ENCODE data around the gene IL18BP. TPM values are rescaled to one million over a fixed set of nuclear protein-coding genes. Genes with fewer than 3 reads are reported as not detected.
A peak's percentile ranks its signal among the peaks of the same experiment; 100 is the strongest.

IL18BP gene
- total RNA-seq, 2 donors from 2014 or later = 18.4 to 21.9 TPM

- Mint-ChIP-seq H3K4me1 (peaks cover 15% of the 10 kb centered on the region), H3K36me3 (ENCODE audit: low read depth) (peaks cover 68% of the 10 kb centered on the region), H3K27me3 (no peaks in the 10 kb centered on the region), H3K27ac (peak overlapping the region; percentile 77), H3K4me3 (no peak overlapping the region), H3K9me3 (no peaks in the 10 kb centered on the region)
- peak; percentile 20 for ATAC-seq (replicated peaks)
Observed at GRCh38 chr11:72001834-72002591, 3.3 kb downstream of the IL18BP start.

GRCh38 chr11:72002841-72003775 lies 4.4 kb downstream of the IL18BP start:
- Mint-ChIP-seq H3K4me3 (no peak overlapping the region), H3K27ac (peak overlapping the region; percentile 77), H3K9me3 (no peaks in the 10 kb centered on the region), H3K27me3 (no peaks in the 10 kb centered on the region), H3K4me1 (peaks cover 15% of the 10 kb centered on the region), H3K36me3 (ENCODE audit: low read depth) (peaks cover 79% of the 10 kb centered on the region)
- peak; percentile 3 for ATAC-seq (replicated peaks)

GRCh38 chr11:72003776-72004171 lies 5.1 kb downstream of the IL18BP start:
- H3K27ac Mint-ChIP-seq = peak overlapping the region; percentile 77
- H3K27me3 Mint-ChIP-seq = no peaks in the 10 kb centered on the region
- H3K4me1 Mint-ChIP-seq = peaks cover 11% of the 10 kb centered on the region
- H3K36me3 Mint-ChIP-seq (ENCODE audit: low read depth) = peaks cover 81% of the 10 kb centered on the region
- ATAC-seq (replicated peaks) = no peak
- no peak overlapping the region for H3K4me3 Mint-ChIP-seq
- H3K9me3 Mint-ChIP-seq = no peaks in the 10 kb centered on the region

- peak overlapping the region; percentile 77 for H3K27ac Mint-ChIP-seq
- peaks cover 1% of the 10 kb centered on the region for H3K4me1 Mint-ChIP-seq
- no peak overlapping the region for H3K4me3 Mint-ChIP-seq
- no peak for ATAC-seq (replicated peaks)
- no peaks in the 10 kb centered on the region for H3K9me3 Mint-ChIP-seq
- H3K36me3 Mint-ChIP-seq (ENCODE audit: low read depth) = peaks cover 88% of the 10 kb centered on the region
- H3K27me3 Mint-ChIP-seq = no peaks in the 10 kb centered on the region
Observed at GRCh38 chr11:72004515-72005346, 6.0 kb downstream of the IL18BP start.

GRCh38 chr11:72005347-72006260 lies 6.9 kb downstream of the IL18BP start:
- no peak for ATAC-seq (replicated peaks)
- Mint-ChIP-seq H3K4me3 (no peak overlapping the region), H3K27me3 (no peaks in the 10 kb centered on the region), H3K27ac (peak overlapping the region; percentile 84), H3K4me1 (no peaks in the 10 kb centered on the region), H3K36me3 (ENCODE audit: low read depth) (peaks cover 97% of the 10 kb centered on the region), H3K9me3 (no peaks in the 10 kb centered on the region)

GRCh38 chr11:72006309-72007088 lies 7.8 kb downstream of the IL18BP start:
- Mint-ChIP-seq H3K4me3 (no peak overlapping the region), H3K36me3 (ENCODE audit: low read depth) (peaks cover 100% of the 10 kb centered on the region), H3K27me3 (no peaks in the 10 kb centered on the region), H3K9me3 (no peaks in the 10 kb centered on the region), H3K27ac (peak overlapping the region; percentile 84), H3K4me1 (no peaks in the 10 kb centered on the region)
- ATAC-seq (replicated peaks) = no peak

- peak overlapping the region; percentile 84 for H3K27ac Mint-ChIP-seq
- H3K36me3 Mint-ChIP-seq (ENCODE audit: low read depth) = peaks cover 100% of the 10 kb centered on the region
Observed at GRCh38 chr11:72007089-72007476, 8.4 kb downstream of the IL18BP start.

GRCh38 chr11:72007587-72007986 lies 8.9 kb downstream of the IL18BP start:
- Mint-ChIP-seq H3K4me3 (no peak overlapping the region), H3K27ac (peak overlapping the region; percentile 84), H3K4me1 (no peaks in the 10 kb centered on the region), H3K36me3 (ENCODE audit: low read depth) (peaks cover 100% of the 10 kb centered on the region), H3K9me3 (no peaks in the 10 kb centered on the region), H3K27me3 (no peaks in the 10 kb centered on the region)
- ATAC-seq (replicated peaks) = no peak

More at GRCh38 chr11:72007089-72007476, 8.4 kb downstream of the IL18BP start:
- Mint-ChIP-seq H3K9me3 (no peaks in the 10 kb centered on the region), H3K4me1 (no peaks in the 10 kb centered on the region), H3K4me3 (no peak overlapping the region), H3K27me3 (no peaks in the 10 kb centered on the region)
- ATAC-seq (replicated peaks) = no peak

GRCh38 chr11:72008728-72009127 lies 10.0 kb downstream of the IL18BP start:
- no peaks in the 10 kb centered on the region for H3K9me3 Mint-ChIP-seq
- no peak for ATAC-seq (replicated peaks)
- H3K27ac Mint-ChIP-seq = peak overlapping the region; percentile 84
- peaks cover 100% of the 10 kb centered on the region for H3K36me3 Mint-ChIP-seq (ENCODE audit: low read depth)
- H3K4me1 Mint-ChIP-seq = no peaks in the 10 kb centered on the region
- no peak overlapping the region for H3K4me3 Mint-ChIP-seq
- H3K27me3 Mint-ChIP-seq = no peaks in the 10 kb centered on the region

- peaks cover 100% of the 10 kb centered on the region for H3K36me3 Mint-ChIP-seq (ENCODE audit: low read depth)
- H3K4me3 Mint-ChIP-seq = no peak overlapping the region
- H3K27ac Mint-ChIP-seq = peak overlapping the region; percentile 53
- no peaks in the 10 kb centered on the region for H3K4me1 Mint-ChIP-seq
- no peaks in the 10 kb centered on the region for H3K27me3 Mint-ChIP-seq
- ATAC-seq (replicated peaks) = no peak
- H3K9me3 Mint-ChIP-seq = no peaks in the 10 kb centered on the region
Observed at GRCh38 chr11:72009156-72009555, 10.4 kb downstream of the IL18BP start.

GRCh38 chr11:72010529-72011233 lies 12.0 kb downstream of the IL18BP start:
- Mint-ChIP-seq H3K27me3 (no peaks in the 10 kb centered on the region), H3K4me3 (no peak overlapping the region), H3K36me3 (ENCODE audit: low read depth) (peaks cover 100% of the 10 kb centered on the region), H3K9me3 (no peaks in the 10 kb centered on the region), H3K4me1 (peaks cover 12% of the 10 kb centered on the region), H3K27ac (peak overlapping the region; percentile 30)
- ATAC-seq (replicated peaks) = no peak

- peaks cover 100% of the 10 kb centered on the region for H3K36me3 Mint-ChIP-seq (ENCODE audit: low read depth)
Observed at GRCh38 chr11:72012091-72012630, 13.5 kb downstream of the IL18BP start.

More at GRCh38 chr11:72012091-72012630, 13.5 kb downstream of the IL18BP start:
- no peak overlapping the region for H3K4me3 Mint-ChIP-seq
- H3K9me3 Mint-ChIP-seq = no peaks in the 10 kb centered on the region
- H3K27ac Mint-ChIP-seq = peak overlapping the region; percentile 30
- no peaks in the 10 kb centered on the region for H3K27me3 Mint-ChIP-seq
- no peak for ATAC-seq (replicated peaks)
- H3K4me1 Mint-ChIP-seq = peaks cover 12% of the 10 kb centered on the region
